DND-41 (cell line): Measurements from ENCODE around the gene ALPK3.

Experiments
- ATAC-seq: fragments of 200-7000 bp; cut with Tn5 transposase; 3 replicates; pipeline ENCODE4 v1.9.1; 2021; ENCODE audit warnings: low read depth; ENCODE audit not compliant: insufficient read depth
- DNase-seq: peaks from one replicate; pipeline ENCODE4 v3.0.0-alpha.2; 2020
- H2AFZ ChIP-seq: 2 replicates; pipeline ENCODE4 v1.6.0; 2012; ENCODE audit warnings: low read depth, low read length
- H3K27ac ChIP-seq: 2 replicates; pipeline ENCODE4 v1.5.1; 2012; ENCODE audit warnings: low read length, inconsistent platforms
- H3K27me3 ChIP-seq: fragments of 200-600 bp; sonication (generic); 2 replicates; pipeline ENCODE4 v1.6.0; 2012; ENCODE audit warnings: low read length, mild to moderate bottlenecking, inconsistent platforms; ENCODE audit not compliant: insufficient read depth, poor library complexity
- H3K36me3 ChIP-seq: 2 replicates; pipeline ENCODE4 v1.5.1; 2012; ENCODE audit warnings: low read length, inconsistent platforms; ENCODE audit not compliant: insufficient read depth
- H3K4me1 ChIP-seq: 2 replicates; pipeline ENCODE4 v1.5.1; 2012; ENCODE audit warnings: mild to moderate bottlenecking, low read length; ENCODE audit not compliant: insufficient read depth
- H3K4me2 ChIP-seq: 2 replicates; pipeline ENCODE4 v1.6.0; 2012; ENCODE audit warnings: mild to moderate bottlenecking, moderate library complexity, low read length, inconsistent platforms; ENCODE audit not compliant: insufficient read depth
- H3K4me3 ChIP-seq, 2 experiments: fragments of 200-600 bp in 1 of 2; shearing (Covaris generic) in 1 of 2; 2 replicates each; pipeline ENCODE4 v1.5.1; 2012 to 2016; ENCODE audit warnings: inconsistent platforms in 2 of 2, low read length in 2 of 2, mild to moderate bottlenecking in 2 of 2, low read depth in 1 of 2, moderate library complexity in 1 of 2
- H3K79me2 ChIP-seq: 2 replicates; pipeline ENCODE4 v1.6.0; 2012; ENCODE audit warnings: low read length, inconsistent platforms; ENCODE audit not compliant: insufficient read depth
- H3K9ac ChIP-seq: 2 replicates; pipeline ENCODE4 v1.6.0; 2012; ENCODE audit warnings: low read depth, mild to moderate bottlenecking, inconsistent platforms, low read length, moderate library complexity
- H3K9me3 ChIP-seq: 2 replicates; pipeline ENCODE4 v1.5.1; 2012; ENCODE audit warnings: low read length, moderate library complexity, mild to moderate bottlenecking, inconsistent platforms; ENCODE audit not compliant: insufficient read depth, severe bottlenecking
- H4K20me1 ChIP-seq: 2 replicates; pipeline ENCODE4 v1.6.0; 2012; ENCODE audit warnings: low read length; ENCODE audit not compliant: insufficient read depth
- CTCF ChIP-seq: IDR thresholded peaks from 2 replicates; pipeline ENCODE4 v1.5.1; 2012; ENCODE audit warnings: borderline replicate concordance, low read length, moderate library complexity, mild to moderate bottlenecking; ENCODE audit not compliant: poor library complexity, severe bottlenecking; ENCODE audit errors: extremely low read depth
- EZH2 ChIP-seq: IDR thresholded peaks from 3 replicates; pipeline ENCODE4 v1.6.1; 2012; ENCODE audit warnings: borderline replicate concordance, low read depth, mild to moderate bottlenecking, moderate library complexity, low read length, inconsistent platforms; ENCODE audit not compliant: severe bottlenecking

ALPK3 gene

GRCh38 chr15:84816694-84817465 lies at the start of gene ALPK3:
Gene ALPK3, plus strand, starts transcription at chr15:84817356. Its CDS starts 97 bp downstream, at chr15:84817453.
- DNase-seq: no peak
- Histone ChIP-seq H3K27me3 (no peaks in the 10 kb centered on the region), H3K9ac (no peak within 1 kb of the TSS), H3K4me2 (no peak within 1 kb of the TSS), H3K4me1 (peaks cover 6% of the 10 kb centered on the region), H4K20me1 (no peaks in the 10 kb centered on the region), H2AFZ (no peak within 1 kb of the TSS), H3K36me3 (no peaks in the 10 kb centered on the region), H3K9me3 (no peaks in the 10 kb centered on the region), H3K79me2 (no peaks in the 10 kb centered on the region), H3K4me3 (no peak within 1 kb of the TSS), H3K27ac (no peak within 1 kb of the TSS)
- ATAC-seq: no peak
- no peak for TF ChIP-seq EZH2

GRCh38 chr15:84772031-84772430 lies 45.1 kb upstream of the ALPK3 start:
- H3K36me3 ChIP-seq: peaks cover 43% of the 10 kb centered on the region

GRCh38 chr15:84772467-84772866 lies 44.7 kb upstream of the ALPK3 start:
- Histone ChIP-seq H3K9ac (no peak overlapping the region), H3K4me1 (no peaks in the 10 kb centered on the region), H2AFZ (no peak overlapping the region), H3K4me2 (no peak overlapping the region), H3K4me3 (no peak overlapping the region), H3K9me3 (no peaks in the 10 kb centered on the region), H3K27ac (no peak overlapping the region), H3K36me3 (peaks cover 40% of the 10 kb centered on the region), H3K27me3 (no peaks in the 10 kb centered on the region), H4K20me1 (peaks cover 11% of the 10 kb centered on the region; the same call in 1 of the 2 replicates), H3K79me2 (peaks cover 81% of the 10 kb centered on the region)
- TF ChIP-seq CTCF: no peak
- no peak for TF ChIP-seq EZH2
- DNase-seq (no peak), ATAC-seq (no peak)

More at GRCh38 chr15:84772031-84772430, 45.1 kb upstream of the ALPK3 start:
- Histone ChIP-seq H3K4me2 (no peak overlapping the region), H3K9me3 (no peaks in the 10 kb centered on the region), H3K27me3 (no peaks in the 10 kb centered on the region), H3K79me2 (peaks cover 83% of the 10 kb centered on the region), H3K4me3 (no peak overlapping the region), H4K20me1 (peaks cover 11% of the 10 kb centered on the region; the same call in 1 of the 2 replicates), H3K4me1 (no peaks in the 10 kb centered on the region), H2AFZ (no peak overlapping the region), H3K9ac (no peak overlapping the region), H3K27ac (no peak overlapping the region)
- DNase-seq: no peak
- no peak for TF ChIP-seq CTCF
- TF ChIP-seq EZH2: no peak
- ATAC-seq: no peak

- Histone ChIP-seq H3K4me1 (no peaks in the 10 kb centered on the region), H3K4me2 (no peak overlapping the region), H3K9ac (no peak overlapping the region), H3K36me3 (peaks cover 39% of the 10 kb centered on the region), H2AFZ (no peak overlapping the region), H3K79me2 (peaks cover 81% of the 10 kb centered on the region), H3K9me3 (no peaks in the 10 kb centered on the region), H3K27me3 (no peaks in the 10 kb centered on the region), H4K20me1 (peaks cover 11% of the 10 kb centered on the region; the same call in 1 of the 2 replicates), H3K27ac (no peak overlapping the region), H3K4me3 (no peak overlapping the region)
- DNase-seq (no peak), ATAC-seq (no peak)
- TF ChIP-seq CTCF (no peak), EZH2 (no peak)
Measured at GRCh38 chr15:84773716-84774115, 43.4 kb upstream of the ALPK3 start.
